GM18517 (cell line): ENCODE measurements around the gene MAP3K20.
"Not testable (repeated sequence)": the region's sequence is repeated elsewhere in the genome, so short reads cannot be mapped to it uniquely, and the experiment has no call there.

Experiments
- ATAC-seq: cut with Tn5 transposase; IDR thresholded peaks from one replicate; pipeline ENCODE4 v1.9.1; 2021; ENCODE audit warnings: mild to moderate bottlenecking, moderate library complexity; ENCODE audit not compliant: unreplicated experiment

MAP3K20 gene

GRCh38 chr2:173153301-173153885 is 77.7 kb downstream of the MAP3K20 start:
- ATAC-seq = no peak

- no peak for ATAC-seq
Measured at GRCh38 chr2:173157676-173158293, 82.1 kb downstream of the MAP3K20 start.

GRCh38 chr2:173159791-173160463 is 84.3 kb downstream of the MAP3K20 start:
- no peak for ATAC-seq

- ATAC-seq = no peak
Measured at GRCh38 chr2:173160618-173161017, 85.0 kb downstream of the MAP3K20 start.

- ATAC-seq = no peak
Measured at GRCh38 chr2:173161040-173161439, 85.4 kb downstream of the MAP3K20 start.

DNA sequence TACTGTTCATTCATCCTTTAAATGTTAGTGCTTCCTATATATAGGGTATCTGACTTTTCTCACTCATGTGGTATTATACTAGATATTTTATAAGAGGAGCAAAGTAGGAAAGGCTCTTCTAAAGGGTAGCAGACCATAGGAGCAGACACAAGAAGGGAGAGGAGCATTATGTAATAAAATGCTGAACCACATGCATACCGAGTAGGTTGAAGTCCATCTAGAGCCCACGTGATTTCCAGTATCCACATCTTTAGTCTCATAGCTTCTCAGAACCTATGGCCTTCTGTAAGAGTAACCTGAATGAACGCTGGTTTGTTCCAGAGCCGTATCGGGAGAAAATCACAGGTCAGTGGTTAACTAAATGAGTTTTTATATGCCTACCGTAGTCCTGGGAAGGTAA is 85.9 kb downstream of the MAP3K20 start:
- ATAC-seq = no peak

DNA sequence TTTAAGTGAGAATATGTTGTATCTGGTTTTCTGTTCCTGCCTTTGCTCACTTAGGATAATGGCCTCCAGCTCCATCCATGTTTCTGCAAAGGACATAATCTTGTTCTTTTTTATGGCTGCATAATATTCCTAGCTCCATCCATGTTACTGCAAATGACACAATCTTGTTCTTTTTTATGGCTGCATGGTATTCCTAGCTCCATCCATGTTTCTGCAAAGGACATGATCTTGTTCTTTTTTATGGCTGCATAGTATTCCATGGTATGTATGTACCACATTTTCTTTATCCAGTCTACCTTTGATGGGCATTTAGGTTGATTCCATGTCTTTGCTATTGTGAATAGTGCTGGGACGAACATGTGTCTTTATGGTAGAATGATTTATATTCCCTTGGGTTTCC is 87.7 kb downstream of the MAP3K20 start:
- not testable (repeated sequence) for ATAC-seq

DNA sequence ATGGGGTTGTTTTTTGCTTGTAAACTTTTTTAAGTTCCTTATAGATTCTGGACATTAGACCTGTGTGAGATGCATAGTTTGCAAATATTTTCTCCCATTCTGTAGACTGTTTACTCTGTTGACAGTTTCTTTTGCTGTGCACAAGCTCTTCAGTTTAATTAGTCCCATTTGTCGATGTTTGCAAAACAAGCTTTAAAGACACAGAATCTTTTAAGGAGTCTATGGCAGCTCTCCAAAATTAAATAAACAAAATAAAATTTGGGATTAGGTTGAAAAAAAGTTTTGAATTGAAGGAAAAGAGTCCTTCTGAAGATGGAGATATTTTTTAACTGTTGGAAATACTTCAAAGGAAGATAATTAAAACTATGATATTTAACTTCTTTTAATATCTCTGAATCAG is 88.8 kb downstream of the MAP3K20 start:
- ATAC-seq = no peak

- no peak for ATAC-seq
Measured at GRCh38 chr2:173165443-173166238, 90.0 kb downstream of the MAP3K20 start.

DNA sequence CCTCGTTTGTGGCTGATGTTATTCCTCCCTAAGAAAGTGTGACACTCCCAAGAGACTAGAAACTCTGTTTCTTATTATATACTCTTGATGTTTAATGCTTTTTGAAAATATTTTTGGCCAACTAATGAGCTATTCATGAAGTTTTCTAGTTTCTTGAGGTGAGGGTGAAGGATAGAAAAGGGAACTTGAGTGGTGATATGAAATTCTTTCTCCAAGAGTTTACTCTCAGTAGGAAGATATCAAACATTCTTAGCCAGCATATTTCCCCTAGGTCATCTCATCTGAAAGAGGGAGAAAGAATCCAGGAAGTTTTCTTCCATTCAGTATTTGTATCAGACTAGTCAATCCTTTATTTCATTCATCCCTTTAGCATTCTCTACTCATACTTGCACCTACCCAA is 95.7 kb downstream of the MAP3K20 start:
- ATAC-seq = no peak

- no peak for ATAC-seq
Measured at GRCh38 chr2:173171924-173172643, 96.4 kb downstream of the MAP3K20 start.

- ATAC-seq = not testable (repeated sequence)
Measured at GRCh38 chr2:173174339-173174738, 98.7 kb downstream of the MAP3K20 start.

- no peak for ATAC-seq
Measured at GRCh38 chr2:173175222-173175621, 99.6 kb downstream of the MAP3K20 start.

GRCh38 chr2:173181982-173182381 is 106.3 kb downstream of the MAP3K20 start:
- no peak for ATAC-seq

- ATAC-seq = no peak
Measured at GRCh38 chr2:173184031-173185004, 108.7 kb downstream of the MAP3K20 start.

DNA sequence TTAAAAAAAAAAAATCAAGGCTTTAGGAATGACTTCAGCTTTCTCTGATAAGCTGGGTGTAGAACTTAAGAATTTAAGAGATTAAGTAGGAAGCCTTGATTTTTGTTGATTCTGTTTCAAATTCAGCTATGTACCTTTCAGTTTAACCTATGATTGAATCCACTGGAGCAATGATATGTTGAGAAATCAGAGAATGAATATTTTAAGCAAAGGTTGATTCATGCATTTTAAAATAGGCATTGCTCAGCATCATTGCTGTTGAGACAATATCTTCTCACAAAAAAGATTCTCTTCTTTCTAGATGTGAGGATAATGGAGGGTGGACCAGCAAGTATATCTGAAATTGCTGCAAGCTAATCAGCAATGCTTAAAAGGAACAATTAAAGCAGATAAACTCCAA is 109.8 kb downstream of the MAP3K20 start:
- ATAC-seq = no peak

DNA sequence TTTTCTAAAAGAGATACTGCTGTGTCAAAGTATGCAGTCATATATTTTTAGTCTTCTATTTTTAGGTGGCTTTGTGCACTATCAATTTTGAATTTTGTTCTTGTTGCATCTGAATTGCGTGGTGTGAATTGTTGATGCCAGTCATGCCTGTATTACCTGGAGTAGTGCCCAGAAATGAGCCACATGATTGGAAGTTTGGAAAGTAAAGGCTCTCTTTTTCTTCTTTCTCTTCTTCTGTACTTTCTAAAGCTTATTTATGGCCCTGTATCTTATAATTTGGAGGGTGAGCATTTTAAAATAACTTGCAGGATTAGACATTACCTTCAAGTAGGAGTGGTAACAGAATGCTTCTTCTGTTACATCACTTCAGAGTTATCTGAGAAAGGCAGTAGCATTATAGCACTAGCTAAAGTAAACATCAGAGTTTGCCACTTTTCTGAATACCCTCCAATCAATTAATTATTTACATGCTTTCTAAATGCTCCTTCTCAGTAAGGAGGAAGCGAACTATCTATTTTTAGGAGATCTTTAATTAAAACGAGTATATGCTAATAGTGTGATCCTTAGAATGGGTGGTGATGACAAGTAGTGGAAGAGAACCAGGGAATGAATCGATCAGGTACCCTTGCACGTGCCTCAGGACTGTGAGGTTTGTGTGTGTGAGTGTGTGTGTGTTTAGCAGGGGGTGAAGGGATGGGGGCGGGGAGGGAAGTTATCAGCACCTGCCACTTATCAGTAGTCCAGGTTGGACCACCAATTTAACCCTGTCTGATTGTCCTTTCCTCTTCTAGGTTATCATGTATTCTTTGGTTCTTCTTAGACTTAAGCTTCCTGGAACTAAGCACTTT is 112.5 kb downstream of the MAP3K20 start:
- ATAC-seq = no peak

- ATAC-seq = no peak
Measured at GRCh38 chr2:173191601-173192000, 116.0 kb downstream of the MAP3K20 start.

DNA sequence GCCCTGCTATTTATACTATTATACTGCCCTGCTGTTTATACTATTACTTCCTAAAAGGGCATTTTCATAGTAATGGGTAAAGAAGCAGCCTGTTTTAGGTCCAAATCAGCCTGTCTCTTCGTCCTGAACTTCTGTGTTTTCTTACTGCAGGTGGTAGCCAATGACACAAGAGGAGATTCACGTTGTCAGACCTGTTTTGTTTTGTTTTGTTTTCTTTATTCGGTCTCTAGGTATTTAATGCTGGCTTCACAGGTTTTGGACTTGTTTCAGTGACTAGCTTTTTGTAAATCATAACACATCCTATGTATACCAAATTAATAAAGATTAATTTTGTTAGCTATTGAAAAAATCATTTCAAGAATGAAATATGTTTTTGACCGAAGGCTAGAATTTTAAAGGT is 116.4 kb downstream of the MAP3K20 start:
- no peak for ATAC-seq
